Activated B cell treated with CpG ODN at 0.5 μM for 24 hours (primary cell): ENCODE data around the gene NKD2. TPM values are rescaled to one million over a fixed set of nuclear protein-coding genes. Genes with fewer than 3 reads are reported as not detected.

Source experiments
- ATAC-seq: fragments of 200-7000 bp; cut with Tn5 transposase; one replicate; pipeline ENCODE4 v1.10.0; 2021; ENCODE audit warnings: low read depth, mild to moderate bottlenecking, moderate library complexity
- CTCF ChIA-PET: fragments of 350-600 bp; sonication (Branson Sonifier 250); formaldehyde crosslinking; loops from one replicate; lab custom pipeline; 2021; ENCODE audit warnings: antibody characterized with exemption; lab: Charles Lee
- POLR2A ChIA-PET: fragments of 350-600 bp; sonication (Branson Sonifier 250); formaldehyde crosslinking; loops from one replicate; lab custom pipeline; 2021; ENCODE audit warnings: antibody characterized with exemption; lab: Charles Lee
- DNase-seq: peaks from one replicate; pipeline ENCODE4 v3.0.0; 2022
- H3K27ac Mint-ChIP-seq: one replicate; pipeline ENCODE4 v1.8.0; 2020; ENCODE audit warnings: mixed read lengths
- H3K27me3 Mint-ChIP-seq: one replicate; pipeline ENCODE4 v1.8.0; 2021; ENCODE audit warnings: mixed read lengths
- H3K36me3 Mint-ChIP-seq: one replicate; pipeline ENCODE4 v1.8.0; 2021; ENCODE audit warnings: low read depth, mixed read lengths
- H3K4me1 Mint-ChIP-seq: one replicate; pipeline ENCODE4 v1.8.0; 2021; ENCODE audit warnings: mixed read lengths
- H3K4me3 Mint-ChIP-seq: one replicate; pipeline ENCODE4 v1.8.0; 2020; ENCODE audit warnings: mild to moderate bottlenecking, mixed read lengths
- H3K9me3 Mint-ChIP-seq: one replicate; pipeline ENCODE4 v1.8.0; 2020; ENCODE audit warnings: mixed read lengths
- intact Hi-C: fragments of 100-400 bp; cut with micrococcal nuclease; formaldehyde crosslinking; loops from one replicate; pipeline ENCODE4 v1.15.1; 2024
- total RNA-seq: library from RNA; stranded (reverse); gene quantifications from 2 replicates; pipeline ENCODE4 v1.2.3, GENCODE V29; 2022
- TF ChIP-seq, protein P1 (sequence below): fragments of 200-600 bp; IDR thresholded peaks from one replicate; pipeline ENCODE4 v1.8.0; 2022; ENCODE audit warnings: antibody characterized with exemption, mild to moderate bottlenecking

The NKD2 gene
- total RNA-seq, 1 donor from 2014 or later = 0.16 TPM

DNA sequence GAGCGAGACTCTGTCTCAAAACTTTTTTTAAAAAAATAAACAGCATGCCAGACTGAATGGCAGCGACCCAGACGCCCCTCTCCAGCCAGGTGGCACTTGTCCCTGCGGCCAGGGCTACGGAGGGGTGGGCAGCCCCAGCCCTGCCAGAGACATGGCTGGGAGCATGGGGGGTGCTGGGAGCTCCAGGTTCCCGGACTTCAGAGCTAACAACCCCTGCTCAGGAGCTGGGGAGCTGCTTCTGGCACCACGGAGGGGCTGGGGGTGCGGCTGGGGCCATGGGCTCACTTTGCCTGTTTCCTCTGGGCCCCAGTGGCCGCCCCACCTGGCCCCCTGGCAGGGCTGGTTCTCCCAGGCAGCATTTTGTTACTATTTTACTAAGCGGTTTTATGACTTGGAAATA, 53.3 kb downstream of the NKD2 start:
- no peak for DNase-seq
- H3K4me1 Mint-ChIP-seq = no peaks in the 10 kb centered on the region
- ChIA-PET CTCF (no interaction called here), POLR2A (no interaction called here)
- H3K4me3 Mint-ChIP-seq = no peak overlapping the region
- H3K27ac Mint-ChIP-seq = no peak overlapping the region
- no peaks in the 10 kb centered on the region for H3K27me3 Mint-ChIP-seq
- ATAC-seq = no peak
- intact Hi-C loops = no loop called here
- H3K9me3 Mint-ChIP-seq = no peaks in the 10 kb centered on the region
- peaks cover 35% of the 10 kb centered on the region for H3K36me3 Mint-ChIP-seq
- TF ChIP-seq, protein P1, sequence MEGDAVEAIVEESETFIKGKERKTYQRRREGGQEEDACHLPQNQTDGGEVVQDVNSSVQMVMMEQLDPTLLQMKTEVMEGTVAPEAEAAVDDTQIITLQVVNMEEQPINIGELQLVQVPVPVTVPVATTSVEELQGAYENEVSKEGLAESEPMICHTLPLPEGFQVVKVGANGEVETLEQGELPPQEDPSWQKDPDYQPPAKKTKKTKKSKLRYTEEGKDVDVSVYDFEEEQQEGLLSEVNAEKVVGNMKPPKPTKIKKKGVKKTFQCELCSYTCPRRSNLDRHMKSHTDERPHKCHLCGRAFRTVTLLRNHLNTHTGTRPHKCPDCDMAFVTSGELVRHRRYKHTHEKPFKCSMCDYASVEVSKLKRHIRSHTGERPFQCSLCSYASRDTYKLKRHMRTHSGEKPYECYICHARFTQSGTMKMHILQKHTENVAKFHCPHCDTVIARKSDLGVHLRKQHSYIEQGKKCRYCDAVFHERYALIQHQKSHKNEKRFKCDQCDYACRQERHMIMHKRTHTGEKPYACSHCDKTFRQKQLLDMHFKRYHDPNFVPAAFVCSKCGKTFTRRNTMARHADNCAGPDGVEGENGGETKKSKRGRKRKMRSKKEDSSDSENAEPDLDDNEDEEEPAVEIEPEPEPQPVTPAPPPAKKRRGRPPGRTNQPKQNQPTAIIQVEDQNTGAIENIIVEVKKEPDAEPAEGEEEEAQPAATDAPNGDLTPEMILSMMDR = no peak

DNA sequence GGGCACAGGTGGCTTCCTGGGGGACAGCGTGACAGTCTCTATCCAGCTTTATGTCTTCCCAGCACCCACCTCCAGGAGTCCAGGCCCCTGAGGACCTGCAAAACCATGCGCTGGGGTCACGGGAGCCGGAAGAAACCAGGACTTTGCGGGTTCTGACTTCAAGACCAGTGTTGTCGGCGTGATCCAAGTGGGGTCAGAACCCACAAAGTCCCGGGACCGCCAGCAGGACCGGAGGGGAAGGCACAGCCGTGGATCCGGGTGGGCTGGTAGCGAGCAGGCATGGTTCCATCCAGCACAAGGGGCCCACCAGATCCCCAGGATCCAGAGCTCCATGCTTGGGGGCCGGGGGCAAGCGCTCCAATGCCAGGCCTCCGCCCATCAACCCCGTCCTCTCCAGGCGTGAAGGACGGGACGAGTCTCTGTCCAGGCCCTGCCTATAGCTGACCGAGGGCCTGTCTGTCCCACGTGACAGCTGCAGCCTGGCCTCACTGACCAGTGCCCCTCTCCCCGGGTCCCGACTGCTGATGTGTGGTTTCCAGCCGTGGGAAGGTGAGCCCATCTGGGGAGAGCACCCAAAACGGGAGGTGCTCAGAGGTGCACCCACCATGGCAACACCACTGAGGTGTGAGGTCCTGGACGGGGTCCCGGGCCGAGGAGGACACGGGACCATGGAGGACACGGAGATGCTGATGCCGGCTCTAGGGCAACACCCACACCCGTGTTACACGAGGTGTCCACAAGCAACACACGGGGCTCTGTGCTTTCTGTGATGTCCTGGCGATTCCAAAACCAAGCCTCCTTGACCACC, 54.4 kb downstream of the NKD2 start:
- Mint-ChIP-seq H3K4me1 (no peaks in the 10 kb centered on the region), H3K27ac (no peak overlapping the region), H3K36me3 (peaks cover 29% of the 10 kb centered on the region), H3K4me3 (no peak overlapping the region), H3K9me3 (no peaks in the 10 kb centered on the region), H3K27me3 (no peaks in the 10 kb centered on the region)
- DNase-seq (no peak), ATAC-seq (no peak)
- TF ChIP-seq, protein P1 = no peak
- POLR2A ChIA-PET = no interaction called here
- CTCF ChIA-PET = no interaction called here
- intact Hi-C loops = no loop called here

DNA sequence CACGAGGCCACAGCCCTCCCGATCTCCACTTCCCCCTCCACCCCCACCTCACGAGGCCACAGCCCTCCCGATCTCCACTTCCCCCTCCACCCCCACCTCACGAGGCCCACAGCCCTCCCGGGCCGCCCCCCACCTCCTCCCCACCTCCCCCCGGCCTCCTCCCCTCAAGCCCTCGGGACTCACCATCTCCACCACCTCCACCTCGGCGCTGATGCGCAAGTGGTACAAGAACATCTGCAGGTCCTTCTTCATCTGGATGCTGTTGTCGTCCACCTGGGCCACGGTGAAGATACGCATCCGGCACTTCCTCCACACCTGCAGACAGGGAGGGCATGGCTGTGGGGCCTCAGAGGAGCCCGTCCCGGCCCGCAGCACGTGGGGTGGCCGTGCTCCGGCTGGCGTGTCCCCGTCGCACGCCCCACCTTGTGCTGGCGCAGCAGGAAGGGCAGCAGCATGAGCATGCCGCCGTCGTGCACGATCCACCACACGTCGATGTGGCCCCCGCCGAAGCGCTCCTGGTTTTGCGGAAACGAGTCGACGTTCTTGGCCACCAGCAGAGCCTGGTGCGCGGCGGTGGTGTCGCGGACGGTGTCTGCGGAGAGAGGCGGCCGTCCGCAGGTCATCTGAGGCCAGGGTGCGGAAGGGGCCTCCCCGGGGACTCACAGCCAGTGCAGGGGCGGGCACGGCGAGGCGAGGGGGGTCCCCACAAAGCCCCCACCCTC, 55.2 kb downstream of the NKD2 start:
- intact Hi-C loops = no loop called here
- Mint-ChIP-seq H3K4me1 (no peaks in the 10 kb centered on the region), H3K27ac (no peak overlapping the region), H3K4me3 (no peak overlapping the region), H3K9me3 (no peaks in the 10 kb centered on the region), H3K36me3 (peaks cover 26% of the 10 kb centered on the region), H3K27me3 (no peaks in the 10 kb centered on the region)
- ChIA-PET POLR2A (no interaction called here), CTCF (no interaction called here)
- DNase-seq = no peak
- TF ChIP-seq, protein P1 = no peak
- ATAC-seq = no peak

DNA sequence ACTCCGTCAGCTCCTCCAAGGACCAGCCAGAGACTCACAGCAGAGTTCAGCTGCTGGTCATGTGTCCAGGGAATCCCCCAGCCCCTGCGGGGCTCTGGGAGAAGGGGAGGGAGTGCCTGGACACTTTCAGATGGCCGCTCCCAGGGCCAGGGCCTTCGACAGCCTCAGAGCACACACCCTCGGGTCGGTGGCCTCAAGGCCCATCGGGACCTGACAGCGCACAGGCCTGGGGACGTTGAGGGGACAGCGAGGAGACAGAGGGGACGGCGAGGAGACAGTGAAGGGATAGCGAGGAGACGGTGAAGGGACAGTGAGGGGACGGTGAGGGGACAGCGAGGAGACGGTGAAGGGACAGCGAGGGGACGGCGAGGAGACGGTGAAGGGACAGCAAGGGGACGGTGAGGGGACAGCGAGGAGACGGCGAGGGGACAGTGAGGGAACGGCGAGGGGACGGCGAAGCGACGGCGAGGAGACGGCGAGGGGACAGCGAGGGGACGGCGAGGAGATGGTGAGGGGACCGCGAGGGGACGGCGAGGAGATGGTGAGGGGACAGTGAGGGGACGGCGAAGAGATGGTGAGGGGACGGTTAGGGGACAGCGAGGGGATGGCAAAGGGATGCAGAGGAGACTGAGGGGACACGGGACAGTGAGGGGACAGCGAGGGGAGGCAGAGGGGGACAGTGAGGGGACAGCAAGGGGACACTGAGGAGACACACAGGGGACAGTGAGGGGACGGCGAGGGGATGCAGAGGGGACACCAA, 56.0 kb downstream of the NKD2 start:
- ChIA-PET POLR2A (no interaction called here), CTCF (no interaction called here)
- no peaks in the 10 kb centered on the region for H3K9me3 Mint-ChIP-seq
- TF ChIP-seq, protein P1 = no peak
- H3K4me1 Mint-ChIP-seq = no peaks in the 10 kb centered on the region
- ATAC-seq (no peak), DNase-seq (no peak)
- H3K36me3 Mint-ChIP-seq = peaks cover 23% of the 10 kb centered on the region
- no peak overlapping the region for H3K27ac Mint-ChIP-seq
- H3K27me3 Mint-ChIP-seq = no peaks in the 10 kb centered on the region
- intact Hi-C loops = no loop called here
- no peak overlapping the region for H3K4me3 Mint-ChIP-seq
